Left ventricle myocardium inferior (tissue), 1 donor: ENCODE results near the gene HJURP. TPM values are rescaled to one million over a fixed set of nuclear protein-coding genes. Genes with fewer than 3 reads are reported as not detected.

ENCODE experiments used
- DNase-seq: peaks from one replicate; pipeline ENCODE4 v3.0.0-alpha.2; 2020
- H3K27ac ChIP-seq: fragments of 200-600 bp; replicated peaks from 2 replicates; pipeline ENCODE4 v1.8.0; 2021
- H3K27me3 ChIP-seq: fragments of 200-600 bp; 2 replicates; pipeline ENCODE4 v1.8.0; 2021; ENCODE audit warnings: low read depth
- H3K36me3 ChIP-seq: fragments of 200-600 bp; 2 replicates; pipeline ENCODE4 v1.8.0; 2021
- H3K4me1 ChIP-seq: fragments of 200-600 bp; 2 replicates; pipeline ENCODE4 v1.8.0; 2021
- H3K4me3 ChIP-seq: fragments of 200-600 bp; 2 replicates; pipeline ENCODE4 v1.8.0; 2021; ENCODE audit warnings: mild to moderate bottlenecking, moderate library complexity
- H3K9me3 ChIP-seq: fragments of 200-600 bp; replicated peaks from 2 replicates; pipeline ENCODE4 v1.8.0; 2021
- intact Hi-C: fragments of 100-400 bp; cut with micrococcal nuclease; formaldehyde crosslinking; loops from one replicate; pipeline ENCODE4 v1.11.0; 2022
- total RNA-seq: library from RNA; stranded (reverse); fragmentation: NEBNext Ultra II Directional; extraction: Animal tissue kit (Norgen Biotek cat#: 25700); gene quantifications from one replicate; pipeline ENCODE4 v1.2.1, GENCODE V29; 2021
- TF ChIP-seq, protein P1 (sequence below): fragments of 200-600 bp; IDR thresholded peaks from 2 replicates; pipeline ENCODE4 v1.8.0; 2021; ENCODE audit warnings: antibody characterized with exemption, mild to moderate bottlenecking, borderline replicate concordance
- donor health status: DM: no; HTN: yes; CAD: no; lungs with severe emphysema.

Gene HJURP
- total RNA-seq, 1 donor from 2014 or later = 0.36 TPM

- Histone ChIP-seq H3K27ac (no peak overlapping the region), H3K27me3 (peaks cover 32% of the 10 kb centered on the region), H3K36me3 (no peaks in the 10 kb centered on the region), H3K4me3 (peak overlapping the region; percentile 77), H3K9me3 (no peaks in the 10 kb centered on the region), H3K4me1 (peaks cover 17% of the 10 kb centered on the region)
- no peak for DNase-seq
- intact Hi-C loops = no loop called here
- TF ChIP-seq, protein P1, sequence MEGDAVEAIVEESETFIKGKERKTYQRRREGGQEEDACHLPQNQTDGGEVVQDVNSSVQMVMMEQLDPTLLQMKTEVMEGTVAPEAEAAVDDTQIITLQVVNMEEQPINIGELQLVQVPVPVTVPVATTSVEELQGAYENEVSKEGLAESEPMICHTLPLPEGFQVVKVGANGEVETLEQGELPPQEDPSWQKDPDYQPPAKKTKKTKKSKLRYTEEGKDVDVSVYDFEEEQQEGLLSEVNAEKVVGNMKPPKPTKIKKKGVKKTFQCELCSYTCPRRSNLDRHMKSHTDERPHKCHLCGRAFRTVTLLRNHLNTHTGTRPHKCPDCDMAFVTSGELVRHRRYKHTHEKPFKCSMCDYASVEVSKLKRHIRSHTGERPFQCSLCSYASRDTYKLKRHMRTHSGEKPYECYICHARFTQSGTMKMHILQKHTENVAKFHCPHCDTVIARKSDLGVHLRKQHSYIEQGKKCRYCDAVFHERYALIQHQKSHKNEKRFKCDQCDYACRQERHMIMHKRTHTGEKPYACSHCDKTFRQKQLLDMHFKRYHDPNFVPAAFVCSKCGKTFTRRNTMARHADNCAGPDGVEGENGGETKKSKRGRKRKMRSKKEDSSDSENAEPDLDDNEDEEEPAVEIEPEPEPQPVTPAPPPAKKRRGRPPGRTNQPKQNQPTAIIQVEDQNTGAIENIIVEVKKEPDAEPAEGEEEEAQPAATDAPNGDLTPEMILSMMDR = no peak
These were observed 473 bp downstream of the HJURP start for GRCh38 chr2:233853883-233854240.

GRCh38 chr2:233853353-233853752, 982 bp downstream of the HJURP start:
- TF ChIP-seq, protein P1 = no peak
- H3K27ac ChIP-seq = no peak overlapping the region
- H3K36me3 ChIP-seq = no peaks in the 10 kb centered on the region
- peaks cover 17% of the 10 kb centered on the region for H3K4me1 ChIP-seq
- no peak for DNase-seq
- H3K27me3 ChIP-seq = peaks cover 37% of the 10 kb centered on the region
- peak overlapping the region; percentile 77 for H3K4me3 ChIP-seq
- H3K9me3 ChIP-seq = no peaks in the 10 kb centered on the region
- intact Hi-C loops = no loop called here

GRCh38 chr2:233852056-233852455, 2.3 kb downstream of the HJURP start:
- Histone ChIP-seq H3K4me3 (no peak overlapping the region), H3K36me3 (no peaks in the 10 kb centered on the region), H3K4me1 (peaks cover 17% of the 10 kb centered on the region), H3K9me3 (no peaks in the 10 kb centered on the region), H3K27ac (no peak overlapping the region), H3K27me3 (peaks cover 44% of the 10 kb centered on the region)
- intact Hi-C loops = no loop called here
- TF ChIP-seq, protein P1 = no peak
- no peak for DNase-seq

GRCh38 chr2:233851169-233851568, 3.2 kb downstream of the HJURP start:
- H3K4me3 ChIP-seq = no peak overlapping the region
- no peak overlapping the region for H3K27ac ChIP-seq
- H3K4me1 ChIP-seq = peaks cover 17% of the 10 kb centered on the region
- H3K27me3 ChIP-seq = peaks cover 44% of the 10 kb centered on the region
- H3K36me3 ChIP-seq = no peaks in the 10 kb centered on the region
- TF ChIP-seq, protein P1 = no peak
- intact Hi-C loops = no loop called here
- no peaks in the 10 kb centered on the region for H3K9me3 ChIP-seq
- DNase-seq = no peak

DNA sequence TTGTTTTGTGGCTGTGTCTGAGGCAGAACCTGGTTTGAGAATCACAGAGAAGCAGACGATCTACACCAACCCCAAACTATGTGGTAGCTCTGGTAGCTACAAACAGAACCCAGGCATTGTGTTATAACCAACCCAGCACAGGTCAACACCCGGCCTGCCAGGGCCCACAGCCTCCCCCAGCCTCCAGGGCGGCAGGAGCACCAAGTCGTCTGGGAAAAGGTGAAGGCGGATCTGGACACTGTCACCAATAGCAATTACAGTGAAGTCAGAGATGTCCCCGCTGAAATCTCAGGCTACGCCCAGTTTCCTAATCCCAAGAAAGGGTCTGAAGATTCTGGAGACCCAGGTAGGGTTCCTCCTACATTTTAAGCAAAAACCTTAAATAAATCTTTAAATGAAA, 3.6 kb downstream of the HJURP start:
- Histone ChIP-seq H3K4me3 (no peak overlapping the region), H3K36me3 (no peaks in the 10 kb centered on the region)
- intact Hi-C loops = no loop called here

More for the DNA sequence above, 3.6 kb downstream of the HJURP start:
- Histone ChIP-seq H3K9me3 (no peaks in the 10 kb centered on the region), H3K4me1 (peaks cover 17% of the 10 kb centered on the region), H3K27ac (no peak overlapping the region), H3K27me3 (peaks cover 44% of the 10 kb centered on the region)
- TF ChIP-seq, protein P1 = no peak
- no peak for DNase-seq
